Anterior cingulate cortex (tissue), 58 donors: ENCODE data around the gene EI24.
"Not testable (repeated sequence)": the region's sequence is repeated elsewhere in the genome, so short reads cannot be mapped to it uniquely, and the experiment has no call there.

Source experiments
- DNase-seq, 58 donors: peaks; one replicate each; lab custom pipeline; 2025; lab: John Stamatoyannopoulos, UW

EI24 gene

DNA sequence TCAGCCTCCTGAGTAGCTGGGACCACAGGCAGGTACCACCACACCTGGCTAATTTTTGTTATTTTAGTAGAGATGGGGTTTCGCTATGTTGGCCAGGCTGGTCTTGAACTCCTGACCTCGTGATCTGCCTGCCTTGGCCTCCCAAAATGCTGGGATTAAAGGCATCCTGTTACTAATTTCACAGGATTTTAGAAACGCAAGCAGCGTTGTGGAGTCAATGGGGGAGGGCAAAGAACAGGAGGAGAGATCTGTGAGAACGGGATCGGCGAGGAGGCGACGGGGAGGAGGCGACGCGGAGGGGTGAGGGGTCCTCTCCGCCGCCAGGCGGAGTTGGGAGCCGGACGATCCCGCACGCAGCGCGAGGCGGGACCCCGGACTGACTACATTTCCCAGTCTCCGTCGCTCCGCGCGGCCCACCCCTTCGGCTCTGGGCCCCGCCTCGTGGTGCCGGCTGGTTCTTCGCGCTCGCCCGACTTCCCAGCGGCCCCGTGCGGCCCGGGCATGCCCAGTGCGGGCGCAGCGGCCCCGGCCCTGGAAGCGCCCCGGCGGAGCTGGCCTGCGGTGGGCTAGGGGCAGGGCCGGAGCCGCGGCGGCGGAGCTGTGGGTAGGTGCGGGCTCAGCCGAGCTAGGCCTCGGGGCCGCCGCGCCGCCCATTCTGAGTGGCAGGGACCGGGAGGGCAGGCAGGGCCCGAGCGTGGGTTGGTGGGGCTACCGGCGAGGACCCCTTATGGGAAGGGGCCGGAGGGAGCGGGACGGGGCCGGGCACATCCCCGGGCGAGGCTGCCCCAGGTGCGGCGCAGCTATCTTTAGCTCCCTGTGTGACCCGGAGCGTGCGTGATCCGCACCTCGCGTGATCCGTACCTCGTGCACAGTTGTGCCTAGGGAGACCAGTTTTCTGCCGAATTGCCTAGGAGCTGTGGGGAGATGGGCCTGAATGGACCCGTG lies at the start of gene EI24:
EI24 (plus strand) TSS at position 508 of the 945 bp plus-strand sequence. CDS start 3,051 bp downstream, outside the sequence.
- peak; percentile 40 to 94 (median 83) for DNase-seq

DNA sequence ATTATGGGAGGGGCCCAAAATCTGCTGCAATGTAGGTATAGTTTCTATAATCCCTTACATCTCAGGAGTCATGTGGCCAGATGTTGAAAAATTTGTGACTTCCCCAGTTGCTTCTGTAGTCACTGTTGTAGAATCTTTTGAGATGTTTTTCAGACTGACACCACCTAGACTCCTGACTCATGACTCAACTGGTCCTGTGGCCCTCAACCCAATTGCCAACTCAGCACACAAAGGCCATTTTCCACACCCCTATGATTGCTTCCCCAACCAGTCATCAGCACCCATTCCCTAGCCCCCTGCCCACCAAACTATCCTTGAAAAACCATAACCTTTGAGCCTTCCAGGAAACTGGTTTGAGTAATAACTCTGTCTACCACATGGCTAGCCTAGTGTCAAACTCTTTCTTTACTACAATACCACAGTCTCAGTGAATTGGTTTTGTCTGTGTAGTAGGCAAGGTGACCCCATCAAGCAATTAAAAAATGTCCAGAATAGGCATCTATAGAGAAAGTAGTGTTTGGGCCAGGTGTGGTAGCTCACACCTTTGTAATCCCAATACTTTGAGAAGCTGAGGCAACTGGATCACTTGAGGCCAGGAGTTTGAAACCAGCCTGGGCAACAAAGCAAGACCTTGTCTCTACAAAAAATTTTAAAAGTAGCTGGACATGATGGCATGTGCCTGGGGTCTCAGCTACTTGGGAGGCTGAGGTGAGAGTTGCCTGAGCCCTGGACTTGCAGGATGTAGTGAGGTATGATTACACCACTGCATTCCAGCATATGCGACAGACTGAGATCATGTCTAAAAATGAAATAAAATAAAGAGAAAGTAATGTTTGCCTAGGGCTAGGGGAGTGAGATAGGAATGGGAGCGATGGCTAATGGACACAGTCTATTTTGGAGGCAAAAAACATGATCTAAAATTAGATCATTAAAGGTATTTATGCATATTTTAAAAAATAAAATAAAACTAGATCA lies 49.1 kb upstream of the EI24 start:
- DNase-seq, result no peak

DNA sequence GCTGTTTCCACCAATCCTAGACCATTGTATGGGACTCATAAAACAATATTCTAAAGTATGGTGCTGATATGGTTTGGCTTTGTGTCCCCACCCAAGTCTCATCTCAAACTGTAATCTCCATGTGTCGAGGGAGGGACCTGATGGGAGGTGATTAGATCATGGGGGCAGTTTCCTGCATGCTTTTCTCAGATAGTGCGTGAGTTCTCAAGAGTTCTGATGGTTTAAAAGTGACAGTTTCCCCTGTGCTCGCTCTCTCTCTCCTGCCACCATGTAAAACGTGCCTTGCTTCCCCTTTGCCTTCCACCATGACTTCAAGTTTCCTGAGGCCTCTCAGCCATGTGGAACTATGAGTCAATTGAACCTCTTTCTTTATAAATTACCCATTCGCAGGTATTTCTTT lies 44.0 kb upstream of the EI24 start:
- DNase-seq, result no peak

DNA sequence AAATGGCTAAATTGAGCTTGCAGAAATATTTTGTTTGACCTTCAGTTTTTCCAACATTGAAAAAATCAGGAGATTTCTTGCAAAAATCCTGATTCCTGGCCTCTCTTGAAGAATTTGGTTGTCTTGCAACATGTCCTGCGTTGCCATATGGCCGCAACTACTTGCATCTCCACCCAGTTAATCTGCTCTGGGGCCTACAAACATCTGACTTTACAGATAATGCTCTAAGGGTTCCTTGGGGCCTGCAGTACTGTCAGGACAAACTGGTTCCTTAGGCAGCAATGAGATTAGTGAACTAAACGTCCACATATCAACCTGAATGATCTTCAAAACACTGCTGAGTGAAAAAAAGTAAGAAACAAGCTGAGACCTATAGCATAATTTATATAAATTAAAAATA lies 36.6 kb upstream of the EI24 start:
- no peak for DNase-seq

DNA sequence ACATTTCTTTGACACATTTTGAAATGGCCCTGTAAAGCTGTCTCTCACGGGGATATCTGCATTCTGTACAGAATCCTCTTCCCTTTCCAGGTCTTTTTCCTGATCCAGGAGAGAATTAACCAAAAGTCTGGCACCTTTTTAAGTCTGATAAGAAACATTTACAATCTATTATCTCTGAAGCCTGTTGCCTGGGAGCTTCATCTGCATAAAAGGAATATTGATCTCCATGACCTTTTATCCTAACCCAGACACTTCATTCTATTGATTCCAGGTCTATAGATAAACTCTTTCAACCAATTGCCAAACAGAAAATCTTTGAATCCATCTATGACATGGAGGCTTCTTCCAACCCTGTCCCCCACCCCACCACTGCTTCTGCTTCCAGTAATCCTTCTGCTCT lies 33.7 kb upstream of the EI24 start:
- no peak for DNase-seq

DNA sequence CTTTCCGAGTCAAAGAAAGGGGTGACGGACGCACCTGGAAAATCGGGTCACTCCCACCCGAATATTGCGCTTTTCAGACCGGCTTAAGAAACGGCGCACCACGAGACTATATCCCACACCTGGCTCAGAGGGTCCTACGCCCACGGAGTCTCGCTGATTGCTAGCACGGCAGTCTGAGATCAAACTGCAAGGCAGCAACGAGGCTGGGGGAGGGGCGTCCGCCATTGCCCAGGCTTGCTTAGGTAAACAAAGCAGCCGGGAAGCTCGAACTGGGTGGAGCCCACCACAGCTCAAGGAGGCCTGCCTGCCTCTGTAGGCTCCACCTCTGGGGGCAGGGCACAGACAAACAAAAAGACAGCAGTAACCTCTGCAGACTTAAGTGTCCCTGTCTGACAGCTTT lies 32.4 kb upstream of the EI24 start:
- not testable (repeated sequence) for DNase-seq

DNA sequence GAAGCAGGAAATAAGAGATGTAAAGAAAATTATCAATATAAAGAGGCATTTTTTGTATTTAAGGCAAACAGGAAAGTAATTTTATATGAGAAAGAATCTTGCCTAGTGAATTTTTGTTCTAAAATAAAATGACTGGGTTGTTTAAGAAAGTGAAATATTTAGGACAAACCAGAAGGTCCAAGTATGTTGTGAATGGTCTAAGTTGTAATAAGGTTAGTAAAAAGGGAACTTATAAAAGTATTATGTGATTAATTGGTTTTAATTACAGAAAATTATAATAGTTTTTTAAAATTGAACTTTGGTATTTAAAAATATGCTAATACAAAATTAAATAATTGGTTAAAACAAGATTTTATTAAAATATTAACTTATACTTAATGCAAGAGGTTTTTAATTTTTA lies 26.6 kb upstream of the EI24 start:
- no peak for DNase-seq

DNA sequence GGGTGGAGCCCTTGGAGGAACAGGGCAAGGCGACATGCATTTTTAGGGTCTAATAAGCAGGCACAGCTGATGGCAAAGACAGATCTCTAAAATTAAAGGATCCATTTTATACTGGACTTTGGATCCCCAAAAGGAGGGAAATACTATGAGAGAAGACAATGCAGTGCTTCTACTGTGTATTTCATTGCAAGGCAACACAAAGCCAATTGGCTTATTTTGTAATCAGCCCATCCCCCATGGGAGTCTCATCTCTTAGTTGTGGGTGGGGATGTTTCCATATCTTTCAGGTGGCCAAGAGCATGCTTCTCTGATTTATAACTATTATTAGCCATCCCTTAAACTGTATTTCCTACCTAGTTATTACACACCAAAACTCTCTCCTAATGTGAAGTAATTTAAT lies 18.5 kb upstream of the EI24 start:
- DNase-seq, result no peak

DNA sequence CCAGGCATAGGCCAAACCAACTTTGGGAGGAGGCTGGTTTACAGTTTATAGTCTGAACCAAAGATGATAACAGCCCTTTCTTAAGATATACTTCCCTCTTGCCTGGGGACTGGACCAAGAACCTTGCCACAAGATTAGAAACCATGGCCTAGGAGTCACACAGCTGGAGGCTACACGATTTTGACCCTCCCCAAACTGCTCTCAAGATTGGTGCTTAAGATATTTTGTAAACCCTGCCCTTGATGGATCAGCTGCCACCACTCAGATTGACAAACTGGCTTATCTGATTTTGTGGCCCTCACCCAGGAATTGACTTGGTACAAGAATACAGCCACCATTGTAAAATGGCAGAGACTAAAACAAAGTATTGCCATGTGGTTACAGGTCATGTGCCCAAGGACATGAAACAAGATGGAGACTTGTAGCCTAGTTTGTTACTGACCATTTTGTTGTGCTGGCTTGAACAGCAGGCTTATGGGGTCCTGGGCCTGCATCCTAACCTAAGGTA lies 17.4 kb upstream of the EI24 start:
- DNase-seq, result no peak

DNA sequence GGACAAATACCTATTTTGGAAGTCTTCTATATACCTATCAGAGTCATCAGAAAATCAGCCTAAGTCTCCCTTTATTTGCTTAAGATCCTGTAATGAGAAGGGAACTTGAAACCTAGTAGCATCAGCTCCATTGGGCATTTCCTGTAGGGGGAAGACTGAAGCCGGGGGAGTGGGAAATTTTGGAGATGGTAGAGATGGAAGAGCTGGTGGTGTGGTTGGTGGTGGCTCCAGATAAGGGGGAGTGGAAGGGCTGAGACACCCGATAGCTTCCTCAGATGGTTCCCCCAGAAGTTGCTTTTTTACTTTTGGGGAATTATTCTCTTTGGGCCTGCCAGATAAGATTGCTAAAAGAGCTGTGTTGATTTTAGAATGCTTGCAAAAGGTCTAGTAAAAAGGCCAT lies 16.4 kb upstream of the EI24 start:
- DNase-seq, result no peak

DNA sequence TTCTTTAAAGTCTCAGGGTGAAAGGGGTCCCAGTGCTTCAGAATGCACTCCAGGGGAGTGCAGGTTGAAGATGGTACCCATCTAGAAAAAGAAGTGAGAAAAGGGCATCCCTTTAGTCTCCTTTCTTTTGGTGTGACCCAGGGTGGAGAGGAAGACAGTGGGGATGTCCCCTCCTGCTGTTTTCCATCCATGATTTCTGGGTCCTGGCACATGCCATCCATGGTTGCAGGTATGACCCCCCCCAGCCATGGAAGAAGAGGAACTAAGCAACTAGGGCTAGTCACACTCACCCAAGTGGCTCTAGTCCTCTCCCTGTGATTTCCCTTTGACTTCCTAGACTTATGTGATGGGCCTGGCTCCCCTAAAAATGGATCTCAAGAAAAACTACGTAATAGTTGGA lies 15.9 kb upstream of the EI24 start:
- no peak for DNase-seq

DNA sequence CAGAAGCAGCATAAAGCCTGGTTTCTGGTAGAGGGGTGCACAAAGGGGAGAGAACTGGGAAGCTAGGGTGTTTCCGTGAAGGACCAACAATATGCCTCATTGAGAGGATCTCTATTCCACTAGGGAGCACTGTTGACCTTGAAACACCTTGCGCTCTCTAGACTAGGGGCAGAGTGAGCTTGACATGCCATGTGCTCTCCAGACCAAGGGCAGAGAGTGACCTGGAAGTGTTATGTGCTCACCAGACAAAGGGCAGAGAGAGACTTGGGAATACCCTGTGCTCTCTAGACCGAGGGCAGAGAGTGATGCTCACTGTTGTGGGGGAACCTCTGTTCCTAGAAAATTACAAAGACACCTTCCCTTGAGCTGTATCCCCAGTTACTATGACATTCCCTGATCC lies 15.2 kb upstream of the EI24 start:
- no peak for DNase-seq

DNA sequence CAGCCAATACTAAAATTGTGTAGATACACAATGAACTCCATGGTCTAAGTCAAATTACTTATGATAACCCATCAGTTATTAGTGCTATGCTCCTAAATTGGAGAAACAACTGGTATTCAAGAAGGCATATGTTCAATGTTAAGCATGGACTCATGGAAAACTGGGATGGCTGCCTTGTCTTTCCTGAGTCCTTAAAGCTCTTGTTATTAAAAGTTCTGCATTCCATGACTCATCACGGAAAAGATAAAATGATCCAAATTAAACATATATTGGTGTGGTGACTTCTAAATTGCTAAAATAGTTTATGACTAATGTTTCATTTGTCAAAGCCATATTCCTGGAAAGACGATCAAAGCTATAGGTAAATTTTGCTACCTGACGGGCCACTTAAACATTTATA lies 9.4 kb upstream of the EI24 start:
- no peak for DNase-seq

DNA sequence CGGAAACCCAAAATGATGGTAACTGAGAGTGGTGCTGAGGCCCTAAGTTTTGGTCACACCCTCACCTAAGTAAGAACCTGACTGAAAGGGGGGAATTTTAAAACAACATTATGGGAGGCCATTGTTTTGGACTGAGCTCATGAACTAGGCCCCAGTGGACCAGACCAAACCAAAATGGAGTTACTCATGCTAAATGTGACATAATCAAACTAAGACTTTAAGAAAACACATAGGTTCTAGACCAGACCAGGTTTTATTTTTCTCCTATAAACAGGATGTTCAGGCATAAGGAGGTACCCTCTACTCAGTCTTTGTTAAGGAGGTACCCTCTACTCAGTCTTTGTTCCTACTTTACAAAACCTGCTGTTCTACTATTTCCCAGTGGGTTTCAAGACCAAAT lies 7.4 kb upstream of the EI24 start:
- DNase-seq, result no peak

DNA sequence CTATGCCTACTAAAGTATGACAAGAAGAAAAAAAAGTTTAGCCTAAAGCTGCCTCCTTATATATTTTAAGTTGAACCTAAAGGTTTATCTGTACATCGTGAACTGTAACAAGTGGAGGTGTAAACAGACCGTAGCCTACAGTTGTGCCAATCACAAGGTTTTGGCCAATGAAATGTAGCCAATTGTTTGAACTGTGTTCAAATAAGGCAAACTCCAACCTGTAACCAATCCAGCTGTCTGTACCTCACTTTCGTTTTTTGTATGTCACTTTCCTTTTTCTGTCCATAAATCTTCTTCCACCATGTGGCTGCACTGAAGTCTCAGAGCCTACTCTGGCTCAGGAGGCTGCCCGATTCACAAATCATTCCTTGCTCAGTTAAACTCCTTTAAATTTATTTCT lies 6.8 kb upstream of the EI24 start:
- DNase-seq, result no peak

DNA sequence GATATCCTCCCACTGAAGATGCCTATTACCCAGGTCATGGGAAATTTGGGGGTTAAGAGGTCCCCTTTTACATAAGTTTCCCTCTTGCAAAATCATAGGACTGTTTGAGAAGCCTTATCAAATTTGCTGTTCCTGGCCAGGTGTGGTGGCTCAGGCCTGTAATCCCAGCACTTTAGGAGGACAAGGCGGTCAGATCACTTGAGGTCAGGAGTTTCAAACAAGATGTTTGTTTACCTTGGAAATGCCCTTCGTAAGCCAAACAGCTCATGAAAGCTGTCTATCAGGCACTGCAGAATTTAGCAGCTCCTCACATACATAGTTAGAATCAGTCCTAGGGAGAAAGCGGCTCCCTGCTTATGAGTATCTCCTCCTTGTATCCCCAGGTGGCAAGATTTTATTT lies 4.9 kb upstream of the EI24 start:
- no peak for DNase-seq

DNA sequence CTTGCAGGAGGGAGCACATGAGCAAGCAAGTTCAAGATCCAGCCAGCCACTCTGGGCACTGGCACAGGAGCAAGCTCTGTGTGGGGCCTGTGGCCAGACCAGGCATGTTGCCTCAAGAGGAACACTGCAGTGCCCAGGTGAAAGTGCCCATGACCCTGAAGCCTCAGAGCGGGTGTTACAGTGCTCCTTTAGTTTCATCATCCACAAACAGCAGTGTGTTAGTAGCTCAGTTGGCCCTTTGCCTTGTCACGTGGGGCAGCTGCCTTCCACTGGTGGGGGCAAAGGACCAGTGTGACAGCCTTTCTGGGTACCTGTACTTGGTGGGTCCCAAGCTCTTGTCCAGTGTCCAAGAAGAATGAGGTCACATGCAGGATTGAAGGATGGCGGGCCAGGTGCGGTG lies 3.0 kb upstream of the EI24 start:
- no peak for DNase-seq

DNA sequence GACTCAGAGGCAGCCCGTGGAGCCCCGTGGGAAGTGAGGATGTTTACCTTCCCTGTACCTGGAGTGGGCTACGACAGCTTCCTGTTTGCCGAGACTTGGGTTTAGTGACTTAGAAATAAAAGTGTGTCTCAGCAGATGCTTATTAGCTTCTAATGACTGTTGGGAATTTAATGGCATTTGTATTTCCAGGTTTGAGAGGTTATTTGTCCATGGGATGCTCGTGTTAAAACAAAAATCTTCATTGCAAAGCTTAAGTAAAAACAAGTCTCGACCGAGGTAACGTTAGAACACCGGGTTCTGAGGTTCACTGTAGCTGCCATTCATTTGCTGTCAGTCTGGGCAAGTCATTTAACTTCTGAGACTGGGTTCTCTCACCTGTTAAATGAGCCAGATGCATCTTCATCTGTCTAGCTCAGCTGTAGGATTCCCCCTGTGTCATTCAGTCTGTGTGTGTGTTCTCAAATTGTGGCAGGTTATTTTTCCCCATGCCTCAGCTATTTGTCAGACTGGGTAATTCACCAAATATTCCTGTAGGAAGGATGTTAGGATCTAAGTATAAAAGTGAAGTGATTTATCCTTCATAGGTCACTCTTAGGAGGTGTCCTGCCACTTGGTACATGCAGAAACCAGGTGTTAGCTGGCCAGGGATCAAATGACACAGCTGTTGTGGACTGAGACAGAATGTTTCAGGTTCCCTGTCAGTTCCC lies 791 bp downstream of the EI24 start:
- DNase-seq, result no peak

DNA sequence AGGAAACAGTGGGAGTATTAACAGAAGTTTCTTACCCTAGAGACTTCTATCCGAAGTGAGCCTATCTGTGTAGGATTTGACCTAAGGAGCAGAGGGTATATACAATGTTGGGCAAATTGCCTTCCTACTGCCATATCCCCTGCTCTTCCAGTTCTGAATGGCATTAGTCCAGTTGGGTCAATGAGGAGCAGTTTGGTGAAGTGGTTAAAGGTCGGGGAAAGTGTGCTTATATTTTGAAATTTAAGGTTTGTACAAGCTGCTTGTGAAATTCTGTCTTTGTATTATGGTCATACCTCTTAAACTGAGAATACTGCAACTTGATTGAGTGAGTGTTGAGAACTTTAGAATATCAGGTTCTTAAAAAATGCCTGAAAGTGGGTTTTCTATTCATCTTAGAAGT lies 1.7 kb downstream of the EI24 start:
- no peak for DNase-seq

DNA sequence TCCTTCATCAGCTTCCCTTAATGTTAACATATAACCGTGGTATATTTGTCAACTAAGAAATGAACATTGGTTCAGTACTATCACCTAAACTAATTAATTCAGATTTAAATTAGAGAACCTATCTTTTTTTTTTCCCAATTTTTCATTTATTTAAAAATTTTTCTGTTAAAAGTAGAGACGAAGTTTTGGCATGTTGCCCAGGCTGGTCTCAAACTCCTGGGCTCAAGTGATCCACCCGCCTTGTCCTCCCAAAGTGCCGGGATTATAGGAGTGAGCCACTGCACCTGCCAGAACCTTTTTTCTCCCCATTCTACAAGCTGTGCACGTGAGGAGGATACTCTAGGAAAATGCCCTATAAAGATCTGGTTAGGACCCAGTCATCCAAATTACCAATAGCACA lies 3.6 kb downstream of the EI24 start:
- no peak for DNase-seq

DNA sequence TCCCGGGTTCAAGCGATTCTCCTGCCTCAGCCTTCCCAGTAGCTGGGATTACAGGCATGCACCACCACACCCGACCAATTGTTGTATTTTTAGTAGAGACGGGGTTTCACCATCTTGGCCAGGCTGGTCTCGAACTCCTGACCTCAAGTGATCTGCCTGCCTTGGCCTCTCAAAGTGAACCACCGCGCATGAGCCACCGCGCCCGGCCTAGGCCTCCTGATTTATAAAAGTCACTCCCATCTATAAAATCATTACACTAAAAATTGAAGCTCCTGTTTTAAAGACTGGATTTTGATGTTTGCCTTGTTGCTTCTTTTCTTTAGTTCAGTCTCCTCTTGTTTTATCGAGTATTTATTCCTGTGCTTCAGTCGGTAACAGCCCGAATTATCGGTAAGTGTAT lies 7.9 kb downstream of the EI24 start:
- DNase-seq, result not testable (repeated sequence)
